HUDEP-2 (cell line): ENCODE results near the gene DNAJC1.
"Not testable (repeated sequence)": the region's sequence is repeated elsewhere in the genome, so short reads cannot be mapped to it uniquely, and the experiment has no call there.

ENCODE experiments used
- DNase-seq, 76 experiments: peaks; one replicate each; lab custom pipeline; 2025; ENCODE audit not compliant: unreplicated experiment in 76 of 76; lab: John Stamatoyannopoulos, UW

The DNAJC1 gene

GRCh38 chr10:22003177-22003963, at the start of gene DNAJC1:
Gene DNAJC1 (minus strand): TSS chr10:22003730. CDS start chr10:22003434, 296 bp downstream.
- DNase-seq, result peak in 75 of 76 experiments; percentile 35 to 98 (median 93)

- DNase-seq, result no peak
These were observed 49.5 kb upstream of the DNAJC1 start for GRCh38 chr10:22053048-22053447.

GRCh38 chr10:22049635-22050034, 46.1 kb upstream of the DNAJC1 start:
- DNase-seq, result no peak

- DNase-seq, result no peak
These were observed 44.3 kb upstream of the DNAJC1 start for GRCh38 chr10:22047812-22048211.

GRCh38 chr10:22043327-22043633, 39.8 kb upstream of the DNAJC1 start:
- DNase-seq, result no peak

- DNase-seq, result peak in 1 of 76 experiments; percentile 4
These were observed 39.2 kb upstream of the DNAJC1 start for GRCh38 chr10:22042557-22043326.

GRCh38 chr10:22034333-22034732, 30.8 kb upstream of the DNAJC1 start:
- DNase-seq, result no peak

GRCh38 chr10:22032268-22032667, 28.7 kb upstream of the DNAJC1 start:
- not testable (repeated sequence) for DNase-seq

GRCh38 chr10:22030421-22030820, 26.9 kb upstream of the DNAJC1 start:
- DNase-seq, result no peak

GRCh38 chr10:22029445-22030236, 26.1 kb upstream of the DNAJC1 start:
- DNase-seq, result peak in 24 of 76 experiments; percentile 3 to 60 (median 39)

GRCh38 chr10:22027364-22028238, 24.1 kb upstream of the DNAJC1 start:
- no peak for DNase-seq

- DNase-seq, result no peak
These were observed 22.8 kb upstream of the DNAJC1 start for GRCh38 chr10:22026287-22026686.

- no peak for DNase-seq
These were observed 20.0 kb upstream of the DNAJC1 start for GRCh38 chr10:22023508-22023907.

- no peak for DNase-seq
These were observed 18.9 kb upstream of the DNAJC1 start for GRCh38 chr10:22022257-22023032.

- not testable (repeated sequence) for DNase-seq
These were observed 17.6 kb upstream of the DNAJC1 start for GRCh38 chr10:22021144-22021543.

- peak in 22 of 76 experiments; percentile 2 to 69 (median 37) for DNase-seq
These were observed 13.9 kb upstream of the DNAJC1 start for GRCh38 chr10:22017283-22018020.

- no peak for DNase-seq
These were observed 12.6 kb upstream of the DNAJC1 start for GRCh38 chr10:22016046-22016705.

- DNase-seq, result peak in 8 of 76 experiments; percentile 4 to 33 (median 12)
These were observed 7.5 kb upstream of the DNAJC1 start for GRCh38 chr10:22010973-22011408.
